GM18907 (cell line): ENCODE data around the gene EIF4E.

Experiments used
- ATAC-seq: cut with Tn5 transposase; IDR thresholded peaks from one replicate; pipeline ENCODE4 v1.9.1; 2021; ENCODE audit warnings: mild to moderate bottlenecking, moderate library complexity; ENCODE audit not compliant: unreplicated experiment

The EIF4E gene

GRCh38 chr4:98928505-98929340 lies at the start of gene EIF4E:
TSS of gene EIF4E (minus strand) at chr4:98929133. CDS start at chr4:98929112, 21 bp downstream.
- peak; percentile 80 for ATAC-seq

- no peak for ATAC-seq
Observed at GRCh38 chr4:98977557-98977956, 48.6 kb upstream of the EIF4E start.

- ATAC-seq = no peak
Observed at GRCh38 chr4:98976716-98977115, 47.8 kb upstream of the EIF4E start.

- ATAC-seq = no peak
Observed at GRCh38 chr4:98969878-98970785, 41.2 kb upstream of the EIF4E start.

GRCh38 chr4:98967786-98968329 lies 38.9 kb upstream of the EIF4E start:
- no peak for ATAC-seq

- no peak for ATAC-seq
Observed at GRCh38 chr4:98966926-98967325, 38.0 kb upstream of the EIF4E start.

GRCh38 chr4:98963538-98964433 lies 34.9 kb upstream of the EIF4E start:
- no peak for ATAC-seq

- no peak for ATAC-seq
Observed at GRCh38 chr4:98961770-98962169, 32.8 kb upstream of the EIF4E start.

- no peak for ATAC-seq
Observed at GRCh38 chr4:98959411-98959810, 30.5 kb upstream of the EIF4E start.

- no peak for ATAC-seq
Observed at GRCh38 chr4:98958065-98958464, 29.1 kb upstream of the EIF4E start.

GRCh38 chr4:98955229-98955628 lies 26.3 kb upstream of the EIF4E start:
- no peak for ATAC-seq

- no peak for ATAC-seq
Observed at GRCh38 chr4:98951710-98952109, 22.8 kb upstream of the EIF4E start.

- ATAC-seq = no peak
Observed at GRCh38 chr4:98950925-98951324, 22.0 kb upstream of the EIF4E start.

GRCh38 chr4:98946359-98946758 lies 17.4 kb upstream of the EIF4E start:
- ATAC-seq = no peak

- no peak for ATAC-seq
Observed at GRCh38 chr4:98945297-98945850, 16.4 kb upstream of the EIF4E start.

GRCh38 chr4:98939892-98940298 lies 11.0 kb upstream of the EIF4E start:
- ATAC-seq = peak; percentile 44

- peak; percentile 49 for ATAC-seq
Observed at GRCh38 chr4:98939438-98939837, 10.5 kb upstream of the EIF4E start.

GRCh38 chr4:98937986-98938720 lies 9.2 kb upstream of the EIF4E start:
- no peak for ATAC-seq

GRCh38 chr4:98935633-98936032 lies 6.7 kb upstream of the EIF4E start:
- ATAC-seq = peak; percentile 52
